Right forelimb (tissue), 1 donor: Measurements from ENCODE around the gene PLAGL1.
A peak's percentile ranks its signal among the peaks of the same experiment; 100 is the strongest.
"Not testable (repeated sequence)": the region's sequence is repeated elsewhere in the genome, so short reads cannot be mapped to it uniquely, and the experiment has no call there.

ENCODE experiments used
- DNase-seq: peaks from one replicate; pipeline ENCODE4 v3.0.0-alpha.2; 2018

The PLAGL1 gene, protein sequence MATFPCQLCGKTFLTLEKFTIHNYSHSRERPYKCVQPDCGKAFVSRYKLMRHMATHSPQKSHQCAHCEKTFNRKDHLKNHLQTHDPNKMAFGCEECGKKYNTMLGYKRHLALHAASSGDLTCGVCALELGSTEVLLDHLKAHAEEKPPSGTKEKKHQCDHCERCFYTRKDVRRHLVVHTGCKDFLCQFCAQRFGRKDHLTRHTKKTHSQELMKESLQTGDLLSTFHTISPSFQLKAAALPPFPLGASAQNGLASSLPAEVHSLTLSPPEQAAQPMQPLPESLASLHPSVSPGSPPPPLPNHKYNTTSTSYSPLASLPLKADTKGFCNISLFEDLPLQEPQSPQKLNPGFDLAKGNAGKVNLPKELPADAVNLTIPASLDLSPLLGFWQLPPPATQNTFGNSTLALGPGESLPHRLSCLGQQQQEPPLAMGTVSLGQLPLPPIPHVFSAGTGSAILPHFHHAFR

DNA sequence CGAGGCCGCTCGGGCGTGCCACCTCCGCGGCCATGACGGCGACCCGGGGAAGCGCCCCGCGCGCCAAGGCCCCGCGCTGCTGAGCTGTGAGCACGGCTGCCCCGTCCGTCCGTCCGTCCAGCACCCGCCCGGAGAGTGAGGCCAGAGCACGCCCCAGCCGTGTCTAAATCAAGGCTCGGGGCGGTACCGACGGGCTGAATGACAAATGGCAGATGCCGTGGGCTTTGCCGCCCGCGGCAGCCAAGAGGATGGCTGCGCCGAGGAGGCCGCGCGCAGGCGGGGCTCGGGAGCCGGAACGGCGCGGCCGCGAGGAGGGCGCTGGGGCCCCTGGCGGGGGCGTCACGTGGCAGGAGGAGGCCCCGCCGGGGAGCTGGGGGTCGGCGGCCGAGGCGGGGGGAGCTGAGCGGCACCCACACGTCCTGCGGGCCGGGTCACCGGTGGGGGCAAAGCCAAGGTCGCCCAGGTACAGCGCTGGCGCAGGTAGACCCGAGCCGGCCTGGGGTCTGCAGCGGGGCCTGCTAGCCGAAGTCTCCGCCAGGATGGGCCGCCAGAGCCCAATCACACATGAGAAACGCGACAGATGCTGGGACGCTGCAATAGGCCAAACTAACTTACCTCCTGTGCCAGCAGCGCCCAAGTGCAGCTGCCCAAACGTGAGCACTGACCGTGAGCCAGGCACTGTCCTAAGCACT is at the start of gene PLAGL1:
Gene PLAGL1, minus strand, starts transcription at position 140 of the 692 bp plus-strand sequence. CDS start 60,123 bp downstream, outside the sequence.
- peak; percentile 80 for DNase-seq

- DNase-seq, result no peak
Observed at GRCh38 chr6:144055121-144055931, 47.3 kb upstream of the PLAGL1 start.

- no peak for DNase-seq
Observed at GRCh38 chr6:144053601-144054000, 45.5 kb upstream of the PLAGL1 start.

GRCh38 chr6:144052488-144052887 is 44.4 kb upstream of the PLAGL1 start:
- DNase-seq, result no peak

DNA sequence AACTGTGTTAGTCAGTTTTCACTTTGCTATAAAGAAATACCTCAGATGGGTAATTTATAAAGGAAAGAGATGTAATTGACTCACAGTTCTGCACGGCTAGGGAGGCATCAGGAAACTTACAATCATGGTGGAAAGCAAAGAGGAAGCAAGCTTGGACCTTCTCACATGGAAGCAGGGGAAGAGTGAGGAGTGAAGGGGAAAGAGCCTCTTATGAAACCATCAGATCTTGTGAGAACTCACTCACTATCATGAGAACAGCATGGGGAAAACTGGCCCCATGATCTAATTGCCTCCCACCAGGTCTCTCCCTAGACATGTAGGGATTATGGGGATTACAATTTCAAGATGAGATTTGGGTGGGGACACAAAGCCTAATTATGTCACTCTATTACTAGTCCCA is 41.3 kb upstream of the PLAGL1 start:
- no peak for DNase-seq

- no peak for DNase-seq
Observed at GRCh38 chr6:144047688-144048087, 39.6 kb upstream of the PLAGL1 start.

GRCh38 chr6:144046672-144047071 is 38.6 kb upstream of the PLAGL1 start:
- not testable (repeated sequence) for DNase-seq

GRCh38 chr6:144044989-144045388 is 36.9 kb upstream of the PLAGL1 start:
- DNase-seq, result not testable (repeated sequence)

GRCh38 chr6:144036835-144037195 is 28.8 kb upstream of the PLAGL1 start:
- no peak for DNase-seq

DNA sequence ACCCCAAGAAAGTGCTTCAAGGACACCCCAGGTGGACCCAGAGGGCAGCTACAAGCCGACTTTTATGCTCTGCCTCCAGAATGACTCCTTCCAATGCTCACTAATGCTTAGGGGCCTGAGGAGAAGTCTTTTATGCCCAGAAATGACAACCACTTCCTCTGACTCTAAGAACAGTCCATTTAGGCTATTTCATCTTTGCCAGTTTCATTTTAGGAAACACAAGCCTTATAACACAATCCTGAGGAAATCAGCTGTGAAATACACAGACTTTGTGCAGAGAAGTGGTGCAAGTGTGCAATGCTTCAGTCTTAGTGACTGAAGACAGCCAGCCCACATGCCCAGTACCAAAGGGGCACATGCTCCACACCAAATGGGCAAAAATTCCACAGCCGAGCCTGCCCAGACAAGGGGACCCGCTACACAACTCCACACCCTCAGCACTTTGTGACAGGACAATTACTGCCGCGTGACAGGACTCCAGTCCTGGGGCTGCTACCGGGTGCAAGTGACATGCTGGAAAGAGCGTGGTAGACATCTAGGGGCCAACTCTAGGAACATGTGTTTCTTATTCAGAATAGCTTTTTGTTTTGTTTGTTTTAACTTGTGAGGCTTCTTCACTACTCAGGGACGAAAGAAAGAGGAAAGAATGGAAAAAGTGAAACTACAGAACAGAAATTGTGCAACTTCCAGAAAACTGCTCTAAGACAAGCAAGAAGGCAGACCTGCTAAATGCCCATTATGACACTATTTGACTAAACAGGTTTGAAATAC is 28.2 kb upstream of the PLAGL1 start:
- no peak for DNase-seq

- DNase-seq, result no peak
Observed at GRCh38 chr6:144035416-144035815, 27.4 kb upstream of the PLAGL1 start.

- no peak for DNase-seq
Observed at GRCh38 chr6:144033816-144034735, 26.0 kb upstream of the PLAGL1 start.

GRCh38 chr6:144029452-144029851 is 21.4 kb upstream of the PLAGL1 start:
- no peak for DNase-seq

DNA sequence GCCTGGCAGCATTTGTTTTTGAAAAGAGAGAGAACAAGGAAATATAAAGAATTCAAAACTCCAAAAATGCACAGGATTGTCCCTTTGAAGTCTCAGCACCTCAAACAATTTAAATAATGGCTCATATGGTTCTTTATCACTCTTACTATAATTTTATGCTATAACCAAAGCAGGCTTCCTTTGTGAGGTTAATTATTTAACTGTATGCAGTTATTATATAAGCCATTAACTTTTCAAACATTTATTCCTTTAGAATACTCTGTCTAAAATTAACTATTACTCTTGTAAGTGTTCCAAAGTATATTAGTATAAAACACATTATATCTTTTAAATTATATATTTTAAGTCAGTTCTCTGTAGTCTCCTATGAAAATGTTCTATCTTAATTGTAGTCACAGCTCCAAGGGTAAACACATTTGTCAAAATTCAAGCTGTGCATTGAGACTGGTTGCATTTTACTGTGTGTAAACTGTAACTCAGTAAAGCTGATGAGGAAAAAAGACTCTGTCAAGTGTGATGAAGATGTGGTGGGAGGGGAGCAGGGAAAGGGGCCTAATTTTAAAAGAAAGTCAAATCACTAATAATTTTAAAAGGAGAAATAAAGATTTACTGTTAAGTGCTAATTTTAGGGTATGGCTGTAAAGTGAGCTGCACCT is 20.0 kb upstream of the PLAGL1 start:
- no peak for DNase-seq

- DNase-seq, result no peak
Observed at GRCh38 chr6:144023216-144023615, 15.2 kb upstream of the PLAGL1 start.

- DNase-seq, result no peak
Observed at GRCh38 chr6:144019929-144020328, 11.9 kb upstream of the PLAGL1 start.

- no peak for DNase-seq
Observed at GRCh38 chr6:144017166-144018094, 9.4 kb upstream of the PLAGL1 start.

GRCh38 chr6:144013486-144013909 is 5.4 kb upstream of the PLAGL1 start:
- DNase-seq, result peak; percentile 82

GRCh38 chr6:144012534-144012933 is 4.5 kb upstream of the PLAGL1 start:
- no peak for DNase-seq

- DNase-seq, result not testable (repeated sequence)
Observed at GRCh38 chr6:144009628-144010027, 1.6 kb upstream of the PLAGL1 start.
